Measurements from ENCODE around the gene SLC17A7. TPM values are rescaled to one million over a fixed set of nuclear protein-coding genes. Genes with fewer than 3 reads are reported as not detected.

Gene SLC17A7
- total RNA-seq, 1 experiment from 2014 or later: 1.6 TPM

DNA sequence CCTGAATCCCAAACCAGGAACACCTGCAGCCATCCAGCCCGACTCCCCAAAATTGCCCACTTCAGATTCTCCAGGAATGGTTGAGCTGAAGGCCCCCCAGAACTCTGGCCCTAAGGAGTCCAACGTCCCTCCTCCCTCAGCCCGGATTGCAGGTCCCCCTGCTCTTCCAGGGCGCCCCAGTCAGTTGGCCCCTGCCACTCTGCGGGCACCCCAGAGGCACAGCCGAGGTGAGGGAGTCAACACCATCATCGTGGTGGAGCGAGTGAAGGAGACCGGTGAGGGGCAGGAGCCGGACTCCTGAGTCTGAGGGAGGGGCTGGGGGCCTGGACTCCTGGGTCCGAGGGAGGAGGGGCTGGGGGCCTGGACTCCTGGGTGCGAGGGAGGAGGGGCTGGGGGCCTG is 14.0 kb downstream of the SLC17A7 start:
- H3K4me3 Mint-ChIP-seq: peak overlapping the region; percentile 68
- peaks cover 70% of the 10 kb centered on the region for H3K4me1 Mint-ChIP-seq
- peaks cover 3% of the 10 kb centered on the region; the same call in 1 of the 2 replicates for H3K36me3 Mint-ChIP-seq
- DNase-seq (ENCODE audit: low spot score): no peak
- H3K27me3 Mint-ChIP-seq (ENCODE audit: low read depth): peaks cover 98% of the 10 kb centered on the region
- ChIA-PET CTCF (interaction anchor here (1.0 to 4.5 kb wide), 7 partner anchors 9 to 126 kb away, joined by 3 to 34 read pairs (median 15); partner anchors contain the start of gene SLC17A7), POLR2A (interaction anchor here (0.6 to 1.8 kb wide), 2 partner anchors 24 to 213 kb away, joined by 3 to 11 read pairs; partner anchors contain the start of gene RRAS)
- no peak for TF ChIP-seq ZNF263 (CRISPR knock-in tag; IDR thresholded peaks at IDR 0.05; ENCODE audit: low read depth)
- TF ChIP-seq, protein P1, sequence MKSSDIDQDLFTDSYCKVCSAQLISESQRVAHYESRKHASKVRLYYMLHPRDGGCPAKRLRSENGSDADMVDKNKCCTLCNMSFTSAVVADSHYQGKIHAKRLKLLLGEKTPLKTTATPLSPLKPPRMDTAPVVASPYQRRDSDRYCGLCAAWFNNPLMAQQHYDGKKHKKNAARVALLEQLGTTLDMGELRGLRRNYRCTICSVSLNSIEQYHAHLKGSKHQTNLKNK (CRISPR knock-in tag; IDR thresholded peaks at IDR 0.05): no peak
- ATAC-seq: no peak
- H3K27ac Mint-ChIP-seq: no peak overlapping the region
- 0 out of 2 replicates have a peak, but pooled peaks cover 4% of the 10 kb centered on the region for H3K9me3 Mint-ChIP-seq

GRCh38 chr19:49425922-49426592 is 15.3 kb downstream of the SLC17A7 start:
- Mint-ChIP-seq H3K4me3 (peak overlapping the region; percentile 68), H3K27me3 (ENCODE audit: low read depth) (peaks cover 98% of the 10 kb centered on the region), H3K4me1 (peaks cover 73% of the 10 kb centered on the region), H3K27ac (no peak overlapping the region; the same call in 1 of the 2 replicates), H3K36me3 (no peaks in the 10 kb centered on the region), H3K9me3 (no peaks in the 10 kb centered on the region)
- peak; percentile 99 for DNase-seq (ENCODE audit: low spot score)
- CTCF ChIA-PET: interaction anchor here (0.6 to 4.5 kb wide), 16 partner anchors 9 to 749 kb away, joined by 3 to 34 read pairs (median 4); partner anchors contain the start of genes ALDH16A1, SLC17A7 and TEAD2
- POLR2A ChIA-PET: interaction anchor here (0.7 to 1.8 kb wide), 4 partner anchors 10 to 25 kb away, joined by 3 to 11 read pairs (median 4); partner anchors contain the start of gene PIH1D1
- TF ChIP-seq, protein P2, sequence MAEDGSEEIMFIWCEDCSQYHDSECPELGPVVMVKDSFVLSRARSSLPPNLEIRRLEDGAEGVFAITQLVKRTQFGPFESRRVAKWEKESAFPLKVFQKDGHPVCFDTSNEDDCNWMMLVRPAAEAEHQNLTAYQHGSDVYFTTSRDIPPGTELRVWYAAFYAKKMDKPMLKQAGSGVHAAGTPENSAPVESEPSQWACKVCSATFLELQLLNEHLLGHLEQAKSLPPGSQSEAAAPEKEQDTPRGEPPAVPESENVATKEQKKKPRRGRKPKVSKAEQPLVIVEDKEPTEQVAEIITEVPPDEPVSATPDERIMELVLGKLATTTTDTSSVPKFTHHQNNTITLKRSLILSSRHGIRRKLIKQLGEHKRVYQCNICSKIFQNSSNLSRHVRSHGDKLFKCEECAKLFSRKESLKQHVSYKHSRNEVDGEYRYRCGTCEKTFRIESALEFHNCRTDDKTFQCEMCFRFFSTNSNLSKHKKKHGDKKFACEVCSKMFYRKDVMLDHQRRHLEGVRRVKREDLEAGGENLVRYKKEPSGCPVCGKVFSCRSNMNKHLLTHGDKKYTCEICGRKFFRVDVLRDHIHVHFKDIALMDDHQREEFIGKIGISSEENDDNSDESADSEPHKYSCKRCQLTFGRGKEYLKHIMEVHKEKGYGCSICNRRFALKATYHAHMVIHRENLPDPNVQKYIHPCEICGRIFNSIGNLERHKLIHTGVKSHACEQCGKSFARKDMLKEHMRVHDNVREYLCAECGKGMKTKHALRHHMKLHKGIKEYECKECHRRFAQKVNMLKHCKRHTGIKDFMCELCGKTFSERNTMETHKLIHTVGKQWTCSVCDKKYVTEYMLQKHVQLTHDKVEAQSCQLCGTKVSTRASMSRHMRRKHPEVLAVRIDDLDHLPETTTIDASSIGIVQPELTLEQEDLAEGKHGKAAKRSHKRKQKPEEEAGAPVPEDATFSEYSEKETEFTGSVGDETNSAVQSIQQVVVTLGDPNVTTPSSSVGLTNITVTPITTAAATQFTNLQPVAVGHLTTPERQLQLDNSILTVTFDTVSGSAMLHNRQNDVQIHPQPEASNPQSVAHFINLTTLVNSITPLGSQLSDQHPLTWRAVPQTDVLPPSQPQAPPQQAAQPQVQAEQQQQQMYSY (CRISPR knock-in tag; IDR thresholded peaks at IDR 0.05): peak; percentile 99
- TF ChIP-seq HMGA2 (CRISPR knock-in tag; IDR thresholded peaks at IDR 0.05) (no peak), FOXK1 (CRISPR knock-in tag; IDR thresholded peaks at IDR 0.05) (peak; percentile 43), SP1 (CRISPR knock-in tag; conservative IDR thresholded peaks at IDR 0.05) (peak; percentile 98), SMAD4 (CRISPR knock-in tag; IDR thresholded peaks at IDR 0.05) (no peak), E2F5 (CRISPR knock-in tag; IDR thresholded peaks at IDR 0.05) (peak; percentile 55; the same call in 1 of the 2 replicates), SOX15 (CRISPR knock-in tag; IDR thresholded peaks at IDR 0.05) (no peak), NFE2L1 (CRISPR knock-in tag; IDR thresholded peaks at IDR 0.05) (peak; percentile 35; the same call in 1 of the 2 replicates)
- TF ChIP-seq, protein P3, sequence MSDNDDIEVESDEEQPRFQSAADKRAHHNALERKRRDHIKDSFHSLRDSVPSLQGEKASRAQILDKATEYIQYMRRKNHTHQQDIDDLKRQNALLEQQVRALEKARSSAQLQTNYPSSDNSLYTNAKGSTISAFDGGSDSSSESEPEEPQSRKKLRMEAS (CRISPR knock-in tag; IDR thresholded peaks at IDR 0.05): peak; percentile 70; the same call in 1 of the 2 replicates
- peak; percentile 61 for ATAC-seq

DNA sequence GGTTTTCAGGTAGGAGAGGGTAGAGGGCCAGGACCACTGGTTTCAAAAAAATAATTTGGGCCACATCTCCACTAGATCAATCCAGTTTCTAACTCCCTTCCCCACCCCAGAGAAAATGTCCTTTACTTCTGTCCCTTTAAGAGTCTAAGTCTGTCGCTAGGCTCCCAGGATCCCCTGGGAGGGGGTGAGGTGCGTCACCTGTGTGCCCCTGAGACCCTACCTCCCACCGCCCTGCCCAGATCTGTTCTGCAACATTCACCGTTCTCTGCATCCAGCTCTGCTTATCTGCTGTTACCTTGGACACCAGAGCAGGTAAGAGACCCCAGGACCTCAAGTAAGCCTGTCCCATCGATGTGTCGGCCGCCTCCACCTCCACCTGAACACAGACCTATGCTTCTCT is 16.1 kb downstream of the SLC17A7 start, which contains the start of gene GFY:
TSS of gene GFY (plus strand) at position 211 of the 400 bp plus-strand sequence. CDS start 1,043 bp downstream, outside the sequence.
- DNase-seq (ENCODE audit: low spot score) (no peak), ATAC-seq (no peak)
- peaks cover 98% of the 10 kb centered on the region for H3K27me3 Mint-ChIP-seq (ENCODE audit: low read depth)
- H3K9me3 Mint-ChIP-seq: no peaks in the 10 kb centered on the region
- H3K27ac Mint-ChIP-seq: no peak within 1 kb of the TSS
- ChIA-PET POLR2A (interaction anchor here (0.7 to 1.1 kb wide), 2 partner anchors 11 to 63 kb away, joined by 3 to 4 read pairs; partner anchors contain the start of gene TEAD2), CTCF (interaction anchor here (0.5 to 4.5 kb wide), 14 partner anchors 11 to 1001 kb away, joined by 3 to 34 read pairs (median 4); partner anchors contain the start of genes ALDH16A1 and SLC17A7)
- peaks cover 74% of the 10 kb centered on the region for H3K4me1 Mint-ChIP-seq
- peak within 1 kb of the TSS; percentile 68 for H3K4me3 Mint-ChIP-seq
- H3K36me3 Mint-ChIP-seq: no peaks in the 10 kb centered on the region
- TF ChIP-seq, protein P2 (CRISPR knock-in tag; IDR thresholded peaks at IDR 0.05): no peak
- TF ChIP-seq CBFB (CRISPR knock-in tag; IDR thresholded peaks at IDR 0.05; ENCODE audit: low read depth) (no peak), SMAD4 (CRISPR knock-in tag; IDR thresholded peaks at IDR 0.05) (no peak), TP53 (CRISPR knock-in tag; IDR thresholded peaks at IDR 0.05) (no peak), ATF3 (CRISPR knock-in tag; conservative IDR thresholded peaks at IDR 0.05) (no peak), KAT7 (CRISPR knock-in tag; IDR thresholded peaks at IDR 0.05; ENCODE audit: borderline replicate concordance) (no peak)
- TF ChIP-seq, protein P4, sequence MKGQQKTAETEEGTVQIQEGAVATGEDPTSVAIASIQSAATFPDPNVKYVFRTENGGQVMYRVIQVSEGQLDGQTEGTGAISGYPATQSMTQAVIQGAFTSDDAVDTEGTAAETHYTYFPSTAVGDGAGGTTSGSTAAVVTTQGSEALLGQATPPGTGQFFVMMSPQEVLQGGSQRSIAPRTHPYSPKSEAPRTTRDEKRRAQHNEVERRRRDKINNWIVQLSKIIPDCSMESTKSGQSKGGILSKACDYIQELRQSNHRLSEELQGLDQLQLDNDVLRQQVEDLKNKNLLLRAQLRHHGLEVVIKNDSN (CRISPR knock-in tag; IDR thresholded peaks at IDR 0.05): no peak
- TF ChIP-seq, protein P5, sequence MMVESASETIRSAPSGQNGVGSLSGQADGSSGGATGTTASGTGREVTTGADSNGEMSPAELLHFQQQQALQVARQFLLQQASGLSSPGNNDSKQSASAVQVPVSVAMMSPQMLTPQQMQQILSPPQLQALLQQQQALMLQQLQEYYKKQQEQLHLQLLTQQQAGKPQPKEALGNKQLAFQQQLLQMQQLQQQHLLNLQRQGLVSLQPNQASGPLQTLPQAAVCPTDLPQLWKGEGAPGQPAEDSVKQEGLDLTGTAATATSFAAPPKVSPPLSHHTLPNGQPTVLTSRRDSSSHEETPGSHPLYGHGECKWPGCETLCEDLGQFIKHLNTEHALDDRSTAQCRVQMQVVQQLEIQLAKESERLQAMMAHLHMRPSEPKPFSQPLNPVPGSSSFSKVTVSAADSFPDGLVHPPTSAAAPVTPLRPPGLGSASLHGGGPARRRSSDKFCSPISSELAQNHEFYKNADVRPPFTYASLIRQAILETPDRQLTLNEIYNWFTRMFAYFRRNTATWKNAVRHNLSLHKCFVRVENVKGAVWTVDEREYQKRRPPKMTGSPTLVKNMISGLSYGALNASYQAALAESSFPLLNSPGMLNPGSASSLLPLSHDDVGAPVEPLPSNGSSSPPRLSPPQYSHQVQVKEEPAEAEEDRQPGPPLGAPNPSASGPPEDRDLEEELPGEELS (CRISPR knock-in tag; IDR thresholded peaks at IDR 0.05): no peak

Data from WTC11 (cell line).